HEK293T (cell line): ENCODE data around the gene MAGEB2.

Source experiments
- ARNT ChIP-seq: fragments of 450-650 bp; IDR thresholded peaks from 2 replicates; pipeline ENCODE4 v1.6.1; 2017; ENCODE audit warnings: mild to moderate bottlenecking
- BHLHE40 ChIP-seq: fragments of 450-650 bp; IDR thresholded peaks from 2 replicates; pipeline ENCODE4 v1.6.1; 2016; ENCODE audit warnings: mild to moderate bottlenecking, moderate library complexity, borderline replicate concordance
- CTBP1 ChIP-seq: fragments of 450-650 bp; IDR thresholded peaks from 2 replicates; pipeline ENCODE4 v1.6.1; 2016; ENCODE audit warnings: borderline replicate concordance
- ELF4 ChIP-seq: fragments of 450-650 bp; IDR thresholded peaks from 2 replicates; pipeline ENCODE4 v1.6.1; 2017; ENCODE audit warnings: antibody characterized with exemption
- FOXK2 ChIP-seq: fragments of 450-650 bp; IDR thresholded peaks from 2 replicates; pipeline ENCODE4 v1.6.1; 2016; ENCODE audit warnings: mild to moderate bottlenecking
- FOXM1 ChIP-seq: fragments of 450-650 bp; IDR thresholded peaks from 2 replicates; pipeline ENCODE4 v1.6.1; 2017; ENCODE audit warnings: mild to moderate bottlenecking, borderline replicate concordance
- HDGF ChIP-seq: fragments of 450-650 bp; IDR thresholded peaks from 2 replicates; pipeline ENCODE4 v1.6.1; 2017; ENCODE audit warnings: antibody characterized with exemption, borderline replicate concordance
- L3MBTL2 ChIP-seq: fragments of 450-650 bp; conservative IDR thresholded peaks from 2 replicates; pipeline ENCODE4 v1.6.1; 2016; ENCODE audit warnings: mild to moderate bottlenecking
- NFRKB ChIP-seq: fragments of 450-650 bp; IDR thresholded peaks from 2 replicates; pipeline ENCODE4 v1.6.1; 2016; ENCODE audit warnings: mild to moderate bottlenecking, moderate library complexity
- SP1 ChIP-seq: fragments of 450-650 bp; IDR thresholded peaks from 2 replicates; pipeline ENCODE4 v1.6.1; 2017
- SUZ12 ChIP-seq: fragments of 450-650 bp; IDR thresholded peaks from 2 replicates; pipeline ENCODE4 v1.6.1; 2016; ENCODE audit warnings: mild to moderate bottlenecking
- ZNF384 ChIP-seq: fragments of 450-650 bp; IDR thresholded peaks from 2 replicates; pipeline ENCODE4 v1.6.1; 2016

GRCh38 chrX:30183554-30183953 is 31.8 kb upstream of the MAGEB2 start:
- TF ChIP-seq FOXK2 (no peak), NFRKB (no peak), FOXM1 (no peak), ZNF384 (no peak), HDGF (no peak), BHLHE40 (no peak), CTBP1 (no peak), L3MBTL2 (no peak), ELF4 (no peak), SP1 (no peak), SUZ12 (no peak), ARNT (no peak)
